Kasumi-1 (cell line): Measurements from ENCODE around the gene COX4I1.
"Not testable (repeated sequence)": the region's sequence is repeated elsewhere in the genome, so short reads cannot be mapped to it uniquely, and the experiment has no call there.

Experiments
- DNase-seq, 2 experiments: peaks; one replicate each; lab custom pipeline; 2025; lab: John Stamatoyannopoulos, UW

Gene COX4I1

DNA sequence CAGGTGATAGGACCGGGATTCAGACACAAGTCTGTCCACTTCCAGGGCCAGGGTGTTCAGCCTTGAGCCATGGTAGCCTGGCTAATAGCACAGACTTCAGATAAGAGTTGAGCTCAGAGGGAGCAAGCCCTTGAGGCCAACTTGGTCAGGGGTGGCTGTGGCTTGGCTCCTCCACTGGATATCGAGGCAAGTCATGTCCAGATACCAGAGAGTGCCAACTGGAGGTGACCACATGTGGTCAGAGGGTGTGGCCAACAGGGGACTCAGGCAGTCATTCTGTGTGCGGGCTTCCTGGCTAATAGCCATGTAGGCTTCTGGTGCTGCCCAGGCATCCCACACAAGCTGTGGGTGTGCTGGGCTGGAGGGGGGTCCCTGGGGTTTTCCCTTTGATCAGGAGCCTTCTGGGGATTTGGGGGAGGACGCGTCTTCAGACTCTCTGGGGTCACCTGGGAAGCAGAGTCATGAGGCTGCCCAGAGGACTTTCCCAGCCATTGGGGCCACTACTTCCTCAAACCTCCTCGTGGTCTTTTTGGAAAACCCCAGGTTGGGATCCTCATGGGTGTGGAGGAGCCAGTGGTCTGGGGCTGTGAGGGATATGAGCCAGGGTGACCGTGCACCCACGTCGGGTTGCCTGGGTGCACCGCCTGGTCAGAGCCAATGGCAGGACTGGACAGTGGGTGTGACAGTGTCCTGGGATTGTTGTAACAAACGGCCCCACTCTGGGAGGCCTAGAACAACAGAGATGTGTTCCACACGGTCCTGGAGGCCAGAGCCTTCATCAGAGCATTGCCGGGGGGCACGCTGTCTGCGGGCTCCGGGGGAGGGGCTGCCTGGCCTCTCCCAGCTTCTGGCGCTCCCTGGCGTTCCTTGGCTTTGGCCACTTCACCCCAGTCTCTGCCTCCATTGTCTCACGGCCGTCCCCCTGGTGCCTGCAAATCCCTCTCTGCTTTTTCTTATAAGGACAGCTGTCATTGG, 25.0 kb downstream of the COX4I1 start:
- no peak for DNase-seq

DNA sequence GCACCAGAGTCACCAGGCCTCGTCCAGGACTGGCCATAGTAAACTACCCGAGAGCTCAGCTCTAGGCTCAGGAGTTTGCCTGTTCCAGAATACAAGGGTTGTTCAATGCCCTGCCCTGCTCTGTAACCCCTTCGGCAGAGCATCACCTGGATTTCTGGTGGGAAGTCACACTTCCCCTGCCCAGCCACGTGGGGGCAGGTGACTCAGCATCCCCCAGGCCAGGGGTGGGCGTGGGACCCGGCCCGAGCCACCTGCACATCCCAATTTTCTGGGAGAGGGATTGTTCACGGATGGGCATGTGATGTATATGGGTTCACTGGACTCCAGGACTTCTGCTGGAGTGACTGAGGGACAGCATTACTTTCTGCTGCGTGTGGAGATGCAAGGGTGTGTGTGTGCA, 25.8 kb downstream of the COX4I1 start:
- DNase-seq = no peak

DNA sequence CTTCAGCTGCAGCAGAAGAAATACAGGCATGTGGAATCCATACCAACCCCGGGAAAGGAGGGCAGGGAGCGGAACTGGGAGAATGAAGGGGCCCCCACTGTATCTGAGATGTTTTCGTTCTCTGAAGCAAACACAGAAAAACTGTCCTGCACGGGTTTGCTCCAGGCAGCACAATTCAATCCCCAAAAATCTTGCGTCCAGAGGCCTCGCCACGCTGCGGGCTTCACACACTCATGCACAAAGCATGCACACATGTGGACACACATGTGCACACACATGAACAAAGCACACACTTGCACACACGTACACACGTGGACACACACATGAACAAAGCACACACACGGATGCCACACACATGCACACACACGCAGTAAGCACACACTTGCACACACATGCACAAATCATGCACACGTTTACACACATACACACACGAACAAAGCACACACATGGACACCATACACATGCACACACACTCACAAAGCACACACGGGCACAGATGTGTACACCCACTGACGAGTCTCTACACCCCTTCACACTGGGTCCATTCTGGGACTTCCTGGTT, 27.3 kb downstream of the COX4I1 start:
- no peak for DNase-seq

GRCh38 chr16:85828166-85828565, 28.7 kb downstream of the COX4I1 start:
- no peak for DNase-seq

GRCh38 chr16:85829171-85829719, 29.8 kb downstream of the COX4I1 start:
- no peak for DNase-seq

GRCh38 chr16:85829751-85830445, 30.4 kb downstream of the COX4I1 start:
- peak; percentile 83 to 88 for DNase-seq

DNA sequence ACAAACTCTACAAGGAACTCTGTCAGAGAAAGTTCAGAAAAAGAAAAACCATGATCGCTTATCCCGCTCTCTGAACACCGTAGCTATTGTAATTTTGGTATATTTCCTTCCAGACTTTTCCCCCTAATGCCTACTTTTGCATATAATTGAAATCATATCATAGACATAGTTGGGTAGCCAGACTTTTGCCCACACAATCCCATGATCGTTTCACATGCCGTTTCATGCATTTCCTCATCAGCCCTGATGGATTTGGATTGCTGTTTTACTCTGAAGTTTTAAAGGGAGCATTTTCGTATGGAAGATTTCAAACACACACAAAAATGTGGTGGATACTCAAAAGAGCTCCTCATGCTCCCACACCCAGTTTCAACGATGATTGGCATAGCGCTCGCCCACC, 31.3 kb downstream of the COX4I1 start:
- no peak for DNase-seq

DNA sequence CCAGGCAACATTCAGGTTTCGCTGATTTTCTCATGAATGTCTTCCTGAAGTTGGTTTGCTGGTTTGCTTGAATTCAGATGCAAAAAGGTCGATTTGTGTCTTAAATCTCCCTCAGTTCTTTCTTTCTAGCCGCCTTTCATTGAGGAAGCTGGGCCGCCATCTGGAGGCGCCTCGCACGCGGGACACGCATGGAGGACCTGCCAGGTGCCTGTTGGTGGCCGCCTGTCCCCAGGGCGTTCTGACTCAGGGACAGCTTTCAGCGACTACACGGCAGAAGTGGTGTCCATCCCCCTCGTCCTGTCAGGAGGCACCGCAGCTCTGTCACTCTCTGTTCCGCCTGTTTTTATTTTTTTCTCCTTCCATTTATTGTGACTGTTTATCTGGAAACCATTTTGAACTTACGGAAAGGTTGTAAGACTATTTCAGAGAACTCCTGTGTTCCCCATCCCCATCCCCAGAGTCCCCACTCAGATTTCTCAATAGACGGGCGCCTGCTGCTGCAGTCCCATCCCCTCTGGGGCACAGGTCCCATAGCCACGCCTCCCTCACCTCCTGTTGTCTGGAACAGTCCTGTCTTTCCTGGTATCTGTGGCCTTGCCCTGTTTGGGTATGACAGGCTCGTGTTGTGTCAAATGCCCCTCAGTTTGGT, 33.2 kb downstream of the COX4I1 start:
- no peak for DNase-seq

GRCh38 chr16:85833219-85833920, 33.9 kb downstream of the COX4I1 start:
- DNase-seq = peak in 1 of 2 experiments; percentile 12

DNA sequence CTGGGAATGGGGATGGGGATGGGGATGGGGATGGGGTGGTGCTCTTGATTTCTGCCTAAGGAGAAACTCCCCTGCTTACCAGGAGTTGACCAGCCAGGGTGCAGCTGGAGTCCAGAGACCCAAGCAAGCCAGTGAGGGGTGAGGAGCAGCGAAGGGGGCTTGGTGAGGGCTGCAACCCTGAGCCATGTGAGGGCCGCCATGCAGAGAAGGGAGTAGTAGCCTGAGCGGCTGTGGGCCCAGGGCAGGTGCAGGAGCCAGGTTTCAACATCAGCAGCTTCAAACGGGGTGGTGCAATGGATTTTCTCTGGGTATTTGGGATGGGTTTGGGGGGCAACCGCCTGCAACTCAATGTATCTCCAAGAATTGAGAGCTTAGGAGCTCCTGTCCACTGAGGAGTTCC, 35.2 kb downstream of the COX4I1 start:
- no peak for DNase-seq

DNA sequence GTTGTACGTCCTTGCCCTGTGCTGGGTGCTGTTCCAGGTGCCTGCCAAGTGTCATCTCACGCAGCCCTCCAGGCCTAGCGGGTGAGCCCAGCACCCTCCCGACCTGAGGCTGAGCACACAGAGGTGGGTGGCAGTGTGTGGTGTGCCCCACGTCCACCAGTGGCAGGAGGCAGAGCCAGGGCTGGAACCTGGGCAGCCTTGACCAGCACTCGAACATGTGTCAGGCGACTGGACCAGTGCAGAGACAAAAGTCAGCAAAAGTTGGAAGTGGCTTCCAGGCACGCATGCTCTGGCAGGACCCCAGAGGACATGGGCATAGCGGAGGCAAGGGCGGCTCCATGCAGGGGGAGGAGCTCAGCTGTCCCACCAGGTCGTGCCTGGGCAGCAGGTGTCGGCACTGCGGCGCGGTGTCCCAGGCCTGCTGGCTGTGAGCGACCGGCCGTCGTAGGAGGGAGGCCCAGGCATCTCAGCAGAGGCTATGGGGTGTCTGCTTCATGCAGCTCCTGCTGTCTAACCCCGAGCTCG, 35.8 kb downstream of the COX4I1 start:
- no peak for DNase-seq

- no peak for DNase-seq
Measured at GRCh38 chr16:85835956-85836705, 36.6 kb downstream of the COX4I1 start.

DNA sequence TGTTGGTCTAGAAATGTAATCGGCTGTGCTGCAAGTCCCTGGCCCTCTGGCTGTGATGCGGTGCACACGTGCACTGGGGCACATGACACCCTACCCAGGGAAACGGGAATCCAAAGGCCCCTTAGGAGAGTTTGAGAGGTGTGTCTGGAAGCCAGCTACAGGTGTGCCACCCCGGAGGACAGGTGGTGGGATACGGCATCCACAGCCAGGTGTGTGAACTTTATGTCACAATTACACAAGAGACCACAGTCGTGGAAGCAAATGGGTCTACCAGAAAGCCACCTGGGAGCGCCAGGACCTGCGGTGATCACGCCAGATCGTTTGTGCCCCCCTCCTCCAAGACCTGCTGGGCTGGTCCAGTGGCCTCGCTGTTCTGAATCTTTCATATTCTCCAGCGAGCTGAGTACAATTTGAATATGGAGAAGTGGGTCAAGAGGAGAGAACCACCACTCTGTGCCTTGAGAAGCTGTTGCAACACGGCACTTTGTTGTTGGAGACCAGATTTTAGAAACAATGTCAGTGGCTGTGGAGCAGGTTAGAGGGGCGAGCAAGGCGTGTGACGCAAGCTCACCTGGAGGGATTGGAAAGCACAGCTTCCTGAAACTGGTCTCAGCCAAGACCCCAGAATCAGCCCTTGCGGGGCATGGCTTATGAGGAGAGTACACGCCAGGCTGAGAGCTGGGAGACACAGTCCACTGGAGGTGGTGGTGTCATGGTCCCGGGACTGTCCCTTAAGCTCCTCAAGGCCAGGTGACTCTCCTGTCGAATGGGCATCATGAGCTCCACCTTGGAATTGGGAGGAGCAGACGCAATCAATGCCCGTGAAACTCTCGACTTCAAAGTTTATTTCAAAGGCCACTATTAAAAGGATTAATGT, 37.4 kb downstream of the COX4I1 start:
- DNase-seq = no peak

DNA sequence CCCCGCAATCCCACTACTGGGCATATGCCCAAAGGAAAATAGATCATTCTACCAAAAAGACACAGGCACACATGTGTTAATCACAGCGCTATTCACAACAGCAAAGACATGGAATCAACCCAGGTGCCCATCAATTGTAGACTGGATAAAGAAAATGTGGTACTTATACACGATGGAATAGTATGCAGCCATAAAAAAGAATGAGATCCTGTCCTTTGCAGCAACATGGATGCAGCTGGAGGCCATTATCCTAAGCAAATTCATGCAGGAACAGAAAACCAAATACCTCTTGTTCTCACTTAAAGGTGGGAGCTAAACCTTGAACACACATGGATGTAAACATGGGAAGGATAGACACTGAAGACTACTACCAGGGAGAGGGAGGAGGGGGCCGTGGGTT, 38.2 kb downstream of the COX4I1 start:
- not testable (repeated sequence) for DNase-seq

- DNase-seq = no peak
Measured at GRCh38 chr16:85838381-85838780, 38.9 kb downstream of the COX4I1 start.

GRCh38 chr16:85838876-85839585, 39.5 kb downstream of the COX4I1 start:
- no peak for DNase-seq

GRCh38 chr16:85839681-85840240, 40.3 kb downstream of the COX4I1 start:
- DNase-seq = no peak

GRCh38 chr16:85840395-85840794, 40.9 kb downstream of the COX4I1 start:
- DNase-seq = no peak
